ENCODE data around the gene THSD7B.
A peak's percentile ranks its signal among the peaks of the same experiment; 100 is the strongest.
"Not testable (repeated sequence)": the region's sequence is repeated elsewhere in the genome, so short reads cannot be mapped to it uniquely, and the experiment has no call there.

Gene THSD7B, protein sequence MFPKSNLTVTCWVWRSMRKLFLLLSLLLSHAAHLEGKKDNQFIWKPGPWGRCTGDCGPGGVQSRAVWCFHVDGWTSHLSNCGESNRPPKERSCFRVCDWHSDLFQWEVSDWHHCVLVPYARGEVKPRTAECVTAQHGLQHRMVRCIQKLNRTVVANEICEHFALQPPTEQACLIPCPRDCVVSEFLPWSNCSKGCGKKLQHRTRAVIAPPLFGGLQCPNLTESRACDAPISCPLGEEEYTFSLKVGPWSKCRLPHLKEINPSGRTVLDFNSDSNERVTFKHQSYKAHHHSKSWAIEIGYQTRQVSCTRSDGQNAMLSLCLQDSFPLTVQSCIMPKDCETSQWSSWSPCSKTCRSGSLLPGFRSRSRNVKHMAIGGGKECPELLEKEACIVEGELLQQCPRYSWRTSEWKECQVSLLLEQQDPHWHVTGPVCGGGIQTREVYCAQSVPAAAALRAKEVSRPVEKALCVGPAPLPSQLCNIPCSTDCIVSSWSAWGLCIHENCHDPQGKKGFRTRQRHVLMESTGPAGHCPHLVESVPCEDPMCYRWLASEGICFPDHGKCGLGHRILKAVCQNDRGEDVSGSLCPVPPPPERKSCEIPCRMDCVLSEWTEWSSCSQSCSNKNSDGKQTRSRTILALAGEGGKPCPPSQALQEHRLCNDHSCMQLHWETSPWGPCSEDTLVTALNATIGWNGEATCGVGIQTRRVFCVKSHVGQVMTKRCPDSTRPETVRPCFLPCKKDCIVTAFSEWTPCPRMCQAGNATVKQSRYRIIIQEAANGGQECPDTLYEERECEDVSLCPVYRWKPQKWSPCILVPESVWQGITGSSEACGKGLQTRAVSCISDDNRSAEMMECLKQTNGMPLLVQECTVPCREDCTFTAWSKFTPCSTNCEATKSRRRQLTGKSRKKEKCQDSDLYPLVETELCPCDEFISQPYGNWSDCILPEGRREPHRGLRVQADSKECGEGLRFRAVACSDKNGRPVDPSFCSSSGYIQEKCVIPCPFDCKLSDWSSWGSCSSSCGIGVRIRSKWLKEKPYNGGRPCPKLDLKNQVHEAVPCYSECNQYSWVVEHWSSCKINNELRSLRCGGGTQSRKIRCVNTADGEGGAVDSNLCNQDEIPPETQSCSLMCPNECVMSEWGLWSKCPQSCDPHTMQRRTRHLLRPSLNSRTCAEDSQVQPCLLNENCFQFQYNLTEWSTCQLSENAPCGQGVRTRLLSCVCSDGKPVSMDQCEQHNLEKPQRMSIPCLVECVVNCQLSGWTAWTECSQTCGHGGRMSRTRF (N-terminal part only)

DNA sequence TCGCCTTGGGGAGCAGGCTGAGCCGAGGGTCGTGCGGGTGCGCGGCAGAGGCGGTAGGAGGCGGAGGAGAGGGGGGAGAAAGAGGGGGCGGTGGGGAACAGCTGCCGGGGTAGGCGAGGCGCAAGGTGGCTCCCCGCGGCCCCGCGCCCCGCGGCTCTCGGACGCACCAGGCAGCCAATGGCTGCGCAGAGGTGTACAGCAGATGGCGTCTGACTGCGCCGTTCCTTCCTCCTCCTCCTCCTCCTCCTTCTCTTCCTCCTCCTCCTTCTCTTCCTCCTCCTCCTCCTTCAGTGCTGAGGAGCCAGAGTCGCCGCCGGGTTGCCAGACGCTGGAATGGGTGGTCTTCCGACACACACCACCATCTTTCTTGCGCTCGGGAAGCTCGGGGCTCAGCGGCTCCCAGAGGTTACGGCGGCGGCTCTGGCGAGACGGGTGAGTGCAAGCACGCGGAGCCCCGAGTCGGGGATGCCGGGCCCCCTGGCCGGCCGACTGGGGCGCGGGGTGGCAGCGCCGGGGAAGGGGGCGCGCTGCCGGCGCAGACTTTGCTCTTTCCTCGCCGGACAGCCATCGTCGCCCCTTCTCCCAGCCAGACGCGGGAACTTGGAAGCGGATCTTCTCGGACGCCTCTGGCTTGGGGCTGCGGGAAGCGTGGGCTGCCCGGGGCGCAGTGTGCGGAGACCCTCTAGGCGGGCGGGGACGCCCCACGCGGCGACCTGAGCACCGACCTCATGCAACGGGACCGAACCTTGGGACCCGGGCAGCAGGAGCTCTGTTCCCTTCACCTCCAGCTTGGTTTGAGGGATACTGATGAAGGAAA lies at the start of gene THSD7B:
TSS of gene THSD7B (plus strand) at position 290 of the 817 bp plus-strand sequence. CDS start 116,634 bp downstream, outside the sequence.
- DNase-seq = peak; percentile 10

DNA sequence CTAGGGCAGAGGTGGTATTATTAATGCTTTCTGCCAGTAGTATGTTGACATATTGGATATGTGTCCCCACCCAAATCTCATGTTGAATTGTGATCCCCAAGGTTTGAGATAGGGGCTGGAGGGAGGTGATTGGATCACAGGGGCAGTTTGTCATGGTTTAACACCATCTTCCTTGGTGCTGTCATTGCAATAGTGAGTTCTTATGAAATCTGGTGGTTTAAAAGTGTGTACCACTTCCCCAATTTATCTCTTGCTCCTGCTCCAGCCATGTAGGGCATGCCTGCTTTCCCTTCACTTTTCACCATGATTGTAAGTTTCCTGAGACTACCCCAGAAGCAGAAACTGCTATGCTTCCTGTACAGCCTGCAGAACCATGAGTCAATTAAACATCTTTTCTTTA lies 47.1 kb upstream of the THSD7B start:
- no peak for DNase-seq

DNA sequence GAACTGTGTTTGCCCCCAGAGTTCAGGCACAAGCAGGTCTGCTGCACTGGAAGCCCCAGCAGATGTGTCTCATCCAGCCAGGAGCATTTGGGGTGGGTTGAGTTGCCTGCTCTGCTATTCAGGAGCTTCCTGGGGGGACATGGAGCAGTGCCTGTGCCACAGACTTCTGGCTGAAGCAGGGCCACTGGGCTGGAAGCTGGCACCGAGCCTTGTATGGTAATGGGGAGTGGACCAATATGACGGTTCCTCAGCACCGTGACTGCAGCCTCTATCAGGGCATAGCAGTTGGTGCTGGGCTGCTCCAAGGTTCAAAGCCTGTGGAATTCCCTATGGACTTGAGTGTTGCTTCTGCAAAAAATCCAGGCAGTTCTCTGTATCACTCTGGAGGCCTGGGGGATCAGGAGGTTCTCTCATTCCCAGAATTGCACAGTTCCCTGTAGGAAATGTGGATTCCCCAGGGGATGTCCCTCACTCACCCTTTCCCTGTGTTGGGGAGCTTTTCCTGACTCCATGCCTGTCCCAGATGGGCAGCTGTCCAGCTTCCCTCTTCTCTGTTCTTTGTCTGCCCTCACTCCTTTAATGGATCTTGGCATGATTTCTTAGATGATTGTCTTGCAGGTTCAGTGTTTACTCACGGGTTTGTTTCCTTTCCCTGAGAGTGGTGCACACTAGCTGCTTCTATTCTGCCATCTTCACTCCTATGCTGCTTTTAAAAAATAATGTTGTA lies 37.2 kb upstream of the THSD7B start:
- DNase-seq = no peak

DNA sequence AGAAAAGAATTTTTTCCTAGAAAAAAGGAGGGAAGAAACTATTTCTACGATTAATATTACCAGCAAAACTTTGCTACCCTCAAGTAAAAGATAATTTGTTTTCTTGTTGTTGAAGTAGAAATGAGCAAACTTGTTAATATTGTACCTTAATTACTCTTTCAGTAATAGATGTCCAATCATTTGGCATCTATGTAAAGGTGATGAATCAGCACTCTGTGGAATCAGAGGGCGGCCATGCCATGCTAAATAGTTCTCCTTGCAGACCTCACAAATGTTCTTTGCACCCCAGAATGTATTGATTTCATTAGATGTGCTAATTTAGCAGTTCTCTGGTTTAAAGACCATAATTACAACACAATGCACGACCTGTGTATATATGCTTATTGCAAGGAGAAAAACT lies 29.1 kb upstream of the THSD7B start:
- DNase-seq = no peak

DNA sequence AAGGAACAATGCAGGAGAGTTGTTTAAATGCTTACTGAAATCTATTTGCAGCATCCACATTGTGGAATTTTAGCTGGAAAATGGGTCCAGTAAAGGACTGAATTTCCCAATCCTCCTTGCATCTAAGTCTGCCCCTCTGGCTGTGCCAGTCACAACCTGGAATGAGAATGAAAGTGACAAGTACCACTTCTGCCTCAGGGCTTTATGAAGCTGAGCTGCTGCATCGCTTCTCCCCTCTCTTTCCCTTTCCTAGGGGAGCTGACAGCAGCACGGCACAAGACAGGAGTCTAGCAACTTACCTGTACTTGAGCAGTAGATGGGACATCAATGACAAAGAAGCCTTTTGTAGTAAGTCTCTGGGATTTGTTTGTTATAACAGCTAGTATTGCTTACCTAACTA lies 27.3 kb upstream of the THSD7B start:
- no peak for DNase-seq

DNA sequence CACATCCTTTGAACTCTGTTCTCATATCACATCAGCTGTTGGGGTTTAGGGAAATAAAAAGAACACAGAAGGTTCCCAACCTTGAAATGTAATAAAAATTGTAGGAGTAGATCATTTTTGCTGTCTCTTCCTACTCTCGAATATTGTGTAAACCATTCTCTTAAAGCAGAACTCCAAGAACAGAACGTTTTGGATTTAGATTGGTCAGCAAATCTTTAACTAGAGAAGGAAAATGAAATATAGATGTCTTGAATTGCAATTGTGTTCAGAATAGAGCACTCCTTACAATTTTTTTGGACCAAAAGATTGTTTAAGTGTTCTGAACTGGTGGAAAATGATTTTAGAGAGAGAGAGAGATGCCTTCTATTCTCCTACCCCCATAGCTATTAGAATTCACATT lies 23.9 kb upstream of the THSD7B start:
- no peak for DNase-seq

DNA sequence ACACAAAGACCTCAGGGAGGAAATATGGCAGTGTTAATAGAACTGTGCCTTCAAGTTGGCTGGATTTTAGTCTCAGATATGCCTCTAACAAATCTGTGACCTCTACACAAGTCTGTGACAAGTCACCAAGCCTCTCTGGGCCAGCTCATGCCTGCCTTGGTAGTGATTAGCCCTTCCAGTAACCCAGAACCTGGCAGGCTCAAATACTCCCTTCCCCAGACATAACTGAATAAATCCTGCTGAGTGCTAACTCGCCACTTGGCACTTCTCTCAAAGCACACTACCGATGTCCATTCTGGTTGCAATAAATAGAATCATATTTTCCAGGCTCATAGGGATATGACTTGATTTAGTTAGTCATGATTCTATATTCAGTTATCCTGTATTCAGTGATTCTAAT lies 15.3 kb upstream of the THSD7B start:
- no peak for DNase-seq

DNA sequence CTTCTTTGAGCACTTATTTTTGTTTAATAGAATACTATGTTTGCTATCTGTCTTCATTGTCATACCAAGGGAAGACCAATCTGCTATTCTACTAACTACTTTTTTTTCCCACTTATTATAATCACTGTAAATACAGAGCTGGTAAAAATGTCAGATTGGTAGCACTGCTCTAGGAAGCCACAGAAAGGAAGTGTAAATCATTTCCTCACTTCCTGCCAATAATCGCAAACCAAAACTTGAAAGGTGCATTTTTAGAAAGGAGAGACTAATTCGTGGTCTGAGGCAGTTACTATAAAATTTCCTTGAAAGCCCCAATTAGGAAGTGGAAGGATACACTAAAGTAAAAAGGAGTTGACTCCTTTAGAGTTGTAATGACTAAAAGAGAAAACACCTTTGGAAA lies 13.9 kb upstream of the THSD7B start:
- no peak for DNase-seq

DNA sequence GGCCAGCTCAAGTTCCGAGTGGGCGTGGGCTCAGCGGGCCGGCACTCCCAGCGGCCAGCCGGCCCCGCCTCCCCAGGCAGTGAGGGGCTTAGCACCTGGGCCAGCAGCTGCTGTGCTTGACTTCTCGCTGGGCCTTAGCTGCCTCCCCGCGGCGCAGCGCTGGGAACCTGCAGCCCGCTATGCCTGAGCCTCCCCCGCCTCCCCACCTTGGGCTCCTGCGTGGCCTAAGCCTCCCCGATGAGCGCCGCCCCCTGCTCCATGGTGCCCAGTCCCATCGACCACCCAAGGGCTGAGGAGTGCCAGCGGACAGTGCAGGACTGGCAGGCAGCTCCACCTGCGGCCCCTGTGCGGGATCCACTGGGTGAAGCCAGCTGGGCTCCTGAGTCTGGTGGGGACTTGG lies 6.8 kb upstream of the THSD7B start:
- DNase-seq = not testable (repeated sequence)

DNA sequence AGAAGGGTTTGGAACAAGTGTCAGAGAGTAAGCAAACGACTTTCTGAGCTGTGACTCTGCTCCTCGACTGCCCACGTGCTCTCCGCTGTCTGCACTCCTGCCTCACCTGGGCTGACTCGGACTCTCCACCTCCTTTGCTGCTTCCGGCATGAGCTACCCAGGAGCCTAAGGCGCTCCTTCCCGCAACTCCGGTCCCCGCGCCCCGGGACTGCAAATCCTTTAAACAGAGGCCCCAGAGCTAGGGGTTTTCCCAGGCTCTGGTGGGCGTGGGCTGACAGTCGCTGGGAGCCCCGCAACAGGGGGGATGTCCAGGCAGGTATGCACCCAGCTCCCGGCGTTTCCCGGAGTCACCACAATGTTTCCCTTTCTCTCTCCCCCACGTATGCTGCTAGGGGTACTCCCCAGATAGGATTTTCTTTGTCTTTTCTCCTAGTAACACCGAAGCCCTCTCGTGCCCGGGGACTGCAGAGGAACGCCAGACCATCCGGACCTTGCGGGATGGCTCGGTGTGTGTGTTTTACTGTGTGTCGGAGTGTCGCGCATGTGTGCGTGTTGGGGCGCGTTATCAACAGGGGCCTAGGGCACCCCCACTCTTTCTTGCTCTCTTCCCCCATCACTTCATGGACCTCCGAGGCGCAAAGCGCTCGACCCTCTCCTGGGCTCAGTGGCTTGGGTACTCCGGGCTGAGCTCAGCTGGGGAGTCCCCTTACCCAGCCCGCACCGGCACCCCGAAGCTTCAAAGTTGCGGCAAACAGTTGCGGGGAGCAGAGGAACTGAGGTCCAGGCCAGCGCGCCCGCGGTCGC lies 691 bp upstream of the THSD7B start:
- no peak for DNase-seq

DNA sequence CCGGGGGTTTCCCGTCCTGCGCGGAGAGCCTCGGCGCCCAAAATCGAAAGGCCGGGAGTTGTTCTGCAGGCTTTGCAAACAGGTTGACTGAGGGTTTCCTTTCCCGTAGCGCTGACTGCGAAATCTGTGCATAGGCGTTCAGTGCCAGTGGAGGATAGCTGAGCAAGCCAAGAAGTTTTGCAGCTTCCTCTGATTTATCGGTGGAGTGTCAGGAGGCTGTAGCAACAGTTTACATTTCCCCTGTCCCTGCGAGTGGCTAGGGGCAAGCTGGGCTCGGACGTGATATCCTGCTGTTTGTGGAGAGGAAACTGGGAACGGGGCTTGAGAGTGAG lies 694 bp downstream of the THSD7B start:
- DNase-seq = no peak

DNA sequence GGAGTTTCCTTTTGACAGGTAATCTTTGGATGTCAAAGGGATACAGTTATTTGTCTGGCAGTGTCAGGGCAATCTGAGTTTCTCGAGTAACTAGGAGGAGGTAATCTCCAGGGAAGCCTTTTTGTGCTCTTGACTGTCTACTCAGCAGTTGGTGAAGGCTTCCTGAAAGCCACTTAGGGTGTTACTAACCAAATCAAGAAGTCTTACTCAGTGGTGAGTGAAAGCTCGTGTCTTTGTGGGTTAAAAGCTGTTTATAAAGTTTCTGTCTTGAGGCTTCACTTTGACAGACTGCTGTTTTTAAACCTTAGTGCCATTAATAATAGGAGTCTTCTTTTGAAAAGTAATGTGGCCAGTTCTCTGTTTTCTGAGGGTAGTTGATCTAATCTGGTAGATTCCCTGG lies 1.7 kb downstream of the THSD7B start:
- DNase-seq = peak; percentile 6

DNA sequence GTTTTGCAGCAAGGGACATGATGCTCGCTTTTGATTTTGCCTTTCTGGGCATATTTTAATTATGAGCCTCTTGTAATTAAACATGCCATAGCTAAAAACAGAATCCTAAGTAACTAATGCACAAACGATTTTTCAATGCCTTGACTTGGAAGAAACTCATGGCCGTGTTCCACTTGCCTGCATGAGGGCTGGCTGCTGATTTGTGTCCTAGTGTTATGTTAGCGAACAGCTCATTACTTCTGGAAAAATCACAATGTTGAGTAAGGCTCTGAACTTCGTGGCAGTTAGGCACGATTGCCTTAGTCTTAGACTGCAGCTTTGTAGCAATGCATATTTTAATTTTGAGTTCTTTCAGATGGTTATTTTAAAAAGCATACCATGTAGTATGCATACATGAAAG lies 4.5 kb downstream of the THSD7B start:
- no peak for DNase-seq

DNA sequence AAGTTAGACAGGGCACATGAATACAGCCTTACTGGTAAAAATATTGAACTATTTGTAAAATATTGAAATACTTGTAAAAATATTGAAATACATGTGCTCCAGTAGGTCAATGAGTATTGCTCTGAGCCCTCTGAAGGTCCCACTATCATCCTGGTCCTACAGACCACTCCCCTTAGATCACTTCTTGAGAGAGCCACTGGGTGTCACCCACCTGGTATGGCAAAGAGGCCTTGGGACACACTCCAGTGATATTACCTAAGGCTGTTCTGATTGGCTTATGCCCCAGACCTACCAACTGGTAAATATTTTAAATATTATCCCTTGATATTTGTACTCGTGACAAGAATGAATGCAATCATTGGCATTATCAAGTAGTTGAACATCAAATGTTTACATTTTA lies 5.0 kb downstream of the THSD7B start:
- no peak for DNase-seq

DNA sequence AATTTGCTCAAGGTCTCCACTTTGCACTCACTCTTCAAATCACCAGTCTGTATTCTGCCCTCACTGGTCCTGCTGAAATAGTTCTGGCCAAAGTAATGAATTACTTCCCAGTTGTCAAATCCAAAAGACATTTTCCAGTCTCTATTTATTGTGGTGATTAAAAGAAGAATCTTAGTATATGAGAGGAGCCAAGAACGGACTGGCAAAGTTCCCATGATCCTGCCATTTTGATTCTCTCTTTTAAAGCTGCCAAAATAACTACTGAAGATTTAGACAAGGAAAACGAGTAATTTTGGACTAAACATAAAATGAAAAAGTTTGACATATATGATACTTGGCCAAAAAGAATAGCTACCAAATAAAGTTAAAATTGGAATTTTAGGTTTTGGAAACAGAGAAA lies 12.0 kb downstream of the THSD7B start:
- no peak for DNase-seq

DNA sequence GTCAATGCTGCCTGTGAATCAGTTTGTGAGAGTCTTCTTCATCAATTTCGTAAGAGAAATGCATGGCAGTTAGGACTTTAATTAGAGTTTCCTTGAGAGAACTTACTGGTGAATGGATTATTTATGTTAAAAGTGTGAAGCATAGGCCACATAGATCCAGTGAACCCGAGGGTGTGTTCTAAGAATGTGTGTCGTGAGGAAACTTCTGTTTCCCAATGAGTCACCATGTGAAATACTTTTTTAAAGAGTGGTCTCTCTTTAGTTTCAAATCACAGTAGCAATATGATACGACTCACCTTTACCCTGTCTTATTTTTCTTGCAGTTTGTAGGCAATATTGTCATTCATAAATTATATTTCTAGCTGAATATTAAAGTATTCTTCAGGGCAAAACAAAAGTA lies 18.5 kb downstream of the THSD7B start:
- DNase-seq = no peak

DNA sequence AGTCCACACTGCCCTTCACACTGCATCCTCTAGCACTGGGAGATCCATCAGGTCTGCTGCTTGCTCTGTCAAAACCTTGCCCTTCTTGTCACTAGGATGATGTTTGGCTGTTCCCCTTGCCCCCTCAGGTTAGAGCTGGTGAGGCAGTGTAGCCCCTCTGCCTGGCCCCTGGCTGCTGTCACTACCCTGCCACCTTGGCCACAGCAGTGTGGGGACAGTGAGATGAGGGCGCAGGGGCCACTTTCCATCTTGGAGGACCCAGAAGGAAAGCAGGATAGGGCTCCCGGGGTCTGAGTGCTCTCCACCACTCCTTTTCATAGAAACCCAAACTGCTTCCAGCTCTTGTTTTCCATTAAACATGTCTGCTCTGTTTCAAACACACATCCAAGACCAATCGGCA lies 19.9 kb downstream of the THSD7B start:
- no peak for DNase-seq

DNA sequence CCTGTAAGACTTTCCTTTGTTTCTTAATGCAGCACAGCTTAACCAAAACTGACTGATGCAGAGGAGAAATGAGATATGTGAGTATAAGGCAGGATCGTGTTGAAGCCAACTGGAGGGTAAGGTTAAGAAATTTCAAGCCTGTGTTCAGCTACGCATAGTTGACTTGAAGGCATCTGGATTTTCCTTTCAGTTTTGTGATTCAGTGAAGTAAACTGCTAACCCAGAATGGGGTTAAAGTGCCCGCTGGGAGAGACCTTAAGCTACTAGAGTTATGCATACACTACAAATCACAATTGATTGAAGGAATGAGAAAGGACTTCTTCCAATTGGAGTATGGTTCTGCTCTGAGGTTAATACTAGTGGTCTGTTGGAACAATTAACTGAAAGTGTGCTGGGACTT lies 22.6 kb downstream of the THSD7B start:
- no peak for DNase-seq

DNA sequence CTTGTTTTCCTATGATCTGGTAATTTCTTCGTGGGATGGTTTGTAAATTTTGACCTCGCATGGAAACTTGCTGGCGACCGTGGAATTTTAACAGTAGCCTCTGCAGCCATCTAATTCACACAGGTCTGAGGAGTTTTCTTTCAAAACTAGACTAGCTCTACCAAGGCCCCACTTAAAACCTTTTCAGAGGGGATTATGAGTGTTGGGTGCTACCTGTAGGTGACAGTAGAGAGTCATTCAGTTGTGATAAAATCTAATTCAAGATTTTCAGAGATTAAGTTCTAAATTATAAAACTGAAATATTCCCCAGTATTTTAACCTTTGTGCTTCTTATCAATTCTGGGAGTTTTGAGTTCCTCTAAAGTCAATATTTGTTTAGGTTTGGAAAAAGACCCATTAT lies 31.0 kb downstream of the THSD7B start:
- DNase-seq = no peak

DNA sequence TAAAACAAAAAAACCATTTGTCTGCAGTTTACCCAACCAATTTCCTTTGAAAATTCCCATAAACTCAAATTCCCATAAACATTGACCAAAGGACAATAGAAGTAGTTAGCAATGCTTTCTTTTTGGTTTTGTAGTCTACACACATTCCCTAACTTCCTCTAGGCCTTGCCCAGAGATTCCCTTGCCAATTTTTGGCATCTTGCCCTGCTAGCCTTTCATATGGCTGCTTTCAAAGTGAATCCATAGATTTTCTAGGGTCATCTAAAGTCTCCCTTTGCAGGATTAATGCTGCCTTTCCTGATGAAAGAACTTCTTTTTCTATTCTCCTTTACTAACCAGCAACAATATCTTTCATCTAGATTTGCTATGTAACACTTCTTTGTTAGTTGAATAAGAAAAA lies 33.4 kb downstream of the THSD7B start:
- DNase-seq = no peak

DNA sequence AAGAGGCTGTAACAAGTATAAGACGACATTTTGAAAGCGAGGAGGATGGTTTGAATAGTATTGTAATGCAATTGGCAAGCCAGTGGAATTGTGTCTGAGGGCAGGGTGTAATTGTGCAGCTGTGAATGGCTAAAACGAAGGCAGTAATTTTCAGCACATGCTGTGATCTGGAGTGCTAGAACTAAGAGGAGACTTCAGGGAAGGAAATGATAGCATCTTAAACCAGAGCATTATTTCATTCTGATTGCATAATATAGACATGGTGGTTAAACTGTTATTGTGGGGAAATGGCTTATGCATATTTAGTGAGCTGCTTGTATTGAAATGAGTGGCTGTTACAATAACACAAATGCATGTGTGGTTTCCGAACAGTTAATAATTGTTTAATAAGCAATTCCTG lies 36.3 kb downstream of the THSD7B start:
- no peak for DNase-seq

Data from DMS 273 treated with DMSO at 0.1 percent for 48 hours (cell line).